ENCODE measurements around the gene SGK1. TPM values are rescaled to one million over a fixed set of nuclear protein-coding genes. Genes with fewer than 3 reads are reported as not detected.
"Not testable (repeated sequence)": the region's sequence is repeated elsewhere in the genome, so short reads cannot be mapped to it uniquely, and the experiment has no call there.

Gene SGK1
- total RNA-seq, 1 experiment from 2014 or later = 40.9 TPM

DNA sequence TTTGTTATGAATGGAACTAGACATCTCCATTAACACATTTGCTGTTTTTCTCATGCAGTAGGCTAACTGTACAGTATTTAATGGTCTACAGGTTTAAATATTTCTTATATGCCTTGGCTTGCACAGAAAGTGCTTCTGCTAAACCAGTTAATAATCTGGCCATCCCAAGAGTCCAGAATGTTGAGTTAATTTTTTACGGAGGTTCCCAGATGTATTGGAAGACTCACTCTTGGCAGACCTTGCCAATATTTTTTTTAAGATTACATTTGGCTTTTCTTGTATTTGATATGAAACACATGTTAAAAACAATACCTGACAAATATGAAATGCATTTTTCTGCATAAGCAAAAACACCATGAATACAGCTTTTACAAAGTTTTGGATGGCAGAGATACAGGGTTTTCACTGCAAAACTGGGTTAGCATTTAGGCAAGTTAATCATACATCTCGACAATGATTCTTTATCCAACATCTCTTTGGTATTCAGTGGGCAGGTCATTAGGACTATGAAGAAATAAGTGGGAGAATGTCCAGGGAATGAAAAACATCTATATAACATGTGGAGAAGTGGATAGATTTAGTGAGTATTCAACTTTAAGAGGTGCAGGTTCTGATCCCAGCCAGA is 94.0 kb downstream of the SGK1 start:
- no peak for DNase-seq (ENCODE audit: low read depth)

DNA sequence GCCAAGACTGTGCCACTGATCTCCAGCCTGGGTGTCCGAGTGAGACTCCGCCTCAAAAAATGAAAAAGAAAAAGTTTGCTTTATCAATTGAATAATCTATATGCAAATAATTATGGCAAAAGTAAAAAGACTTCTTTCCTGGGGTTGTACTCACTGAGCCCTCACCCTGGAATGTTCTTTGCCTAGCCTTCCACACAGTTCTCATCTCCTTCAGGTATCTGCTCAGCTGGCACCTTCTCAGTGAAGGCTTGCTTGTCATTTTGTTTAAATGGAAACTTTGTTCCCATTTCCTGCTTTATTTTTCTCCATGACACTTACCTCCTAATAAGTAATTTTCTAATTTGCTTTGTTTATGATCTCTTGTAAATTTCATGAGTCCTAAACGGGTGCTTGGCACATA is 96.7 kb downstream of the SGK1 start:
- DNase-seq (ENCODE audit: low read depth) = no peak

DNA sequence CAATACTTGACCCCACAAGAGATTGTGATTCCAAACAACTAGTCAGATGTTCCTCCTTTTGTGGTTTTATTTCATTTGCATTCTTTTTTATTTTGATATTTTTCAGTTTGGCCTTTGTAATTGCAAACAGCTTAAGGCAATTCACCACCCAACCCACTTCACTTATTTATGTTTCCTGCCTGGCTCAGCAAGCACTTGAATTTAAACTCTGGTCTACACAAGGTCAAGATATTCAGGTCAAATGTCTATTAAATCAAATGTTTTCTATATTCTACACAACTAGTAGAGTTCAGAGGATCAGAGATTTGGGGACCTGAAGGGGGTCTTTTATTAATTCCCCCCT is 100.1 kb downstream of the SGK1 start:
- no peak for DNase-seq (ENCODE audit: low read depth)

DNA sequence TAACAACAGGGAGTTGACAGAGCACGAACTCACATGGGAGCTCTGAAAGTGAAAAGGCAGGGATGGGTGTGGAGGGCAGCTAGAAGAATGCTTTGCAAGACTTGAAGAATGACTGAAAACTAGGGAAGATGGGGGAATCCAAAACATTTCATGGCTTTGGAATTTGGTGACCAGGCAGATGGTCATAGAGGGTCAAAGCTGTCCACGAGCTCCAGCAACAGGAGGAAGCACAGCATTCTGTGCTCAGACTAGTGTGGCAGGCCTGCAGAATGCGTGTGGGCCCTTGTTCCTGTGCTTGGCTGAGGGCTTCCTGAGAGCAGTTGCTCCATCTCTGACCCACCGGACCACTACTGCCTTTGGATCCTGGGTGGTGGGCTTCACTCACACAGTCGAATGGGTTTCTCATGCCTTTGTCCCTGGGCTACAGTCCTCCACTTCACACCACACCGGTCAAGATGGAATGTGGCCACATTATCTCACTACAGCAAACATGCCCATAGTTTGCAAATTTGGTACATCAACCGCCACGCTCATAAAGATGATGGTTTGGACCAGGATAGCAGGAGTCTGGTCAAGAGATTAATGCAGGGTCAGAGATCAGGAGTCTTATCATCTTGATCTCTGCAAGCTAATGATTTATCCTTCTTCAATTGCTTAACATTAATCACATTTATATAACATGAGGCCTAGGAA is 100.7 kb downstream of the SGK1 start:
- DNase-seq (ENCODE audit: low read depth) = no peak

DNA sequence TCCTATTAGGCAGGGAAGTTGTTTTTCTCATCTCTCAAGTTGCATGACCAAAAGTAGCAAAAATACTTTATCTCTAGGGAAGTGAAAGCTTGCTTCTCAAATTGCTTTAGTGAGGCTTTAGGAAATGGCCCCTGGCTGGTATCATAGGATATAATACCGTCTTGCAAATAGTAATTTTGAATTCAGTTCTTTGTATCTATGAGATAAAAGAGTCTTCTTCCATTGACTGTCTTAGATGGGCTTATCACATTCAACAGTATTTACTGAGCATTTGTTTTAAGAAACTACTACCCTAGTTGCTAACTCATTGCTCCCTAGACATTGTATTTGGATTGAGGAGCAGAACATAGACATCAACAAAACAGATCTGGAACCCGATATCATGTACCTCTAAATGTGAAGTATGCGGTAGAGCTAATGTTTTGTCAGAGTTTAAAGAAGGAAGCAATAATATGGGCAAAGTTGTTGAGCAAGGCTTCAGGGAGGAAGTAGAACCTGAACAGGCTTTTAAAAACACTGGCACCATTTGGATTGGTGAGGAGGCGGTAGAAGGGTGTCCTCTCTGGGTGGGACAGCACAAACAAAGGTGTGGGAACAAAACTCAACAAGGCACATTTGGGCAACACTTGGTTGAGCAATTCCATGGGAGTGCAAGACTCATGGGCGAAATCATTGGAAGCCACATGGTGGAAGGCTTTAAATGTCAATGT is 101.5 kb downstream of the SGK1 start:
- no peak for DNase-seq (ENCODE audit: low read depth)

DNA sequence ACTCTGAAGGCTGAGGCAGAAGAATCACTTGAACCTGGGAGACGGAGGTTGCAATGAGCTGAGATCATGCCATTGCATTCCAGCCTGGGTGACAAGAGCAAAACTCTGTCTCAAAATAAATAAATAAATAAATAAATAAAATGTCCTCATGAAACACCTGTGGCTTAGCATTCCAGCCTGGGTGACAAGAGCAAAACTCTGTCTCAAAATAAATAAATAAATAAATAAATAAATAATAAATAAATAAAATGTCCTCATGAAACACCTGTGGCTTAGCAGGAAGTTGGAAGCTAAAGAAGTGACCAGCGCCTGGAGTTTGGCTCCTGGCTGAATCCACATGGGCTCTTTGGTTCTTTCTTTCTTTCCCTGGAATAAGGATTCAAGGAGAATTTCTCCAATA is 104.5 kb downstream of the SGK1 start:
- not testable (repeated sequence) for DNase-seq (ENCODE audit: low read depth)

DNA sequence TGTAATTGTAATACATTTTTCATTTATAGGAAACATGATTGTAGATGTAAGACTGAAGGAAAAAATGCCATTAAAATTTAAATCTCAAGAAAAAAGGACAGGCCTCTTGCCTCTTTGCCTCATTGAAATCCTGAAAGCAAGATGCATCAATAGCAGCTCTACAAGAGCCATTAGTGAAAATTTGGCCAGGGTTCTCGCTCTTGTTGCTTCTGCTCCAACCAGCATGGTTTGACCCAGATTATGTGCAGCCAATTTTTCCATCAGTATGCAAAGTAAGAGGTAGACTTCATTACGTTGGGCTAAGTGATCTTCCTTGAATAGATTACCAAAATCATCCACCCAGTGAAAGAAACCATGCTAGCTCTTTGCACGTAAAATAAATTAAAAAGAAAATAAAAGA is 106.6 kb downstream of the SGK1 start:
- no peak for DNase-seq (ENCODE audit: low read depth)

DNA sequence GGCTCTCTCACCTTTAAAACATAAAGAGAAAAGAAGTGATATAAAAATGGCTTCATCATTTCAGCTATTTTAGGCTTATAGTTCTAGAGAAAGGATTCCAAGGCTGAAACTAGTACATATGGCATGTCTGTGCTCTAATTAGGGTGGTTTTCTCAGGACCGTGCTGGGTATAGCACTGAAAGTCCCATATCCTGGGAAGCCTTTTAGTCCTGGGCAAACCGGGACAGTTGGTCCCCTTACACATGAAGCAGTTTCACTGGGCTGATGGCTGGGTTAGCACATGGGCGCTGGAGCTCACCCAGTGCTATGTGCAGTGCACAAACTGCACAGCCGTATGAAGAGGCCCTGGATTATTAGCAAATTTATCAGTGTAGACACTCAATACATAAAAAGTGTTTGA is 110.5 kb downstream of the SGK1 start:
- no peak for DNase-seq (ENCODE audit: low read depth)

DNA sequence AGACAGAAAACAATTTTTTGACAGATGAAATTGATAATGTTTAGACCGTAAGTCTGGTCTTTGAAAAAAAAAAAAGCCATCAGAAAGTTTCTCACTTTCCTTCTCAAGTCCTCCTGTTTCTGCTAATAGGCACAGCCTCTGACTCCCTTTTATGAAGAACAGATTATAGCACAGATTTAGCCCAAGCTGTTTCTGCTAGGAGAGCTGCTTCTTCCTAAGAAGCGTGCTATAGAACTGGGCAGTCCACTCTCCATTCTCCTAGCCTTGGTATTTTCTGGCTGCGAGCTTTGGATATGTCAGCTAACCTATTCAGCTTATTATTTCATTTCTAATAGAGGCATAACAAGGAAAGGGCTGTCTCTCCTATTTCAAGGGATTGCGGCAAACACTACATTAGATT is 112.5 kb downstream of the SGK1 start:
- no peak for DNase-seq (ENCODE audit: low read depth)

DNA sequence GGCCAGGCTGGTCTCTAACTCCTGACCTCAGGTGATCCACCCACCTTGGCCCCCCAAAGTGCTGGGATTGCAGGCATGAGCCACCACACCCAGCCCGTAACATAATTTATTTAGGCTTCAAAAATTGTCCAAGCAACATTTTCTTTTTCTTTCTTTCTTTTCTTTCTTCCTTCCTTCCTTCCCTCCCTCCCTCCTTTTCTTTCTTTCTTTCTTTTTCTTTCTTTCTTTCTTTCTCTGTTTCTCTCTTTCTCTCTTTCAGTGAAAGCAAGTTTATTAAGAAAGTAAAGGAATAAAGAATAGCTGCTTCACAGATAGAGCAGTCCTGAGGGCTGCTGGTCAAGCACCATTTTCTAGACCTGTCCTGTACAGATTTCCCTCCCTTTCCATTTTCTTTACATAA is 113.2 kb downstream of the SGK1 start:
- not testable (repeated sequence) for DNase-seq (ENCODE audit: low read depth)

DNA sequence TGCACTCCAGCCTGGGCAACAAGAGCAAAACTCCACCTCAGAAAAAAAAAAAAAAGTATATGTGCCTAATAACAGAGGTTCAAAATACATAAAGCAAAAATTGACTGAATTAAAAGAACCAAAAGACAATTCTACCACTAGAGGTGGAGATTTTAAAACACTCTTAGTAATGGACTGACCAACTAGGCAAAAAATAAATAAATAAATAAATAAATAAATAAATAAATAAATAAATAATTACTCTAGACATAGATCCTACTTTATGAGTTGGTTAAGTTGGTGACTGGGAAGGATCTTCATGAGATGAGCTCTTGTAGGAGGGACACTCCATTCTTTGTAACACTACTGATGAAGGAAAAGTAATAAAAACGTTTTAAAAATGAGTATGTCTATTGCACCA is 113.9 kb downstream of the SGK1 start:
- DNase-seq (ENCODE audit: low read depth) = no peak

DNA sequence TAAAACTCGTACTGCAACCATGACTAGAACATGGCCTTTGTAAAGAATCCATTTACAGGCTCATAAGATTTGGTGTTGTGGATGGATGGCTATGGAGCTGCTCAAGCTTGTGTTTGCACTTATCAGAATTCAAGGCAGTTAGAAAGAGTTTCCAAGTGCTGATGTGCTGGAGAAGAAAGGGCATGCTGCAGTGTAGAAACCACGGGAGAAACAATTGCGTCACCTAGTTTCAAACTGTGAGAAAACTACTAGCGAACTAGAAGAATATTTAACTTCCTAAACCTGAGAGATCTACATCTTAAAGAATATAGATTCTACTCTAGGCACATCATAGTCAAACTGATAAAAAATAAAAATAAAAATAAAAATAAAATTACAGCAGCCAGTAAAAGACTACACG is 116.2 kb downstream of the SGK1 start:
- no peak for DNase-seq (ENCODE audit: low read depth)

DNA sequence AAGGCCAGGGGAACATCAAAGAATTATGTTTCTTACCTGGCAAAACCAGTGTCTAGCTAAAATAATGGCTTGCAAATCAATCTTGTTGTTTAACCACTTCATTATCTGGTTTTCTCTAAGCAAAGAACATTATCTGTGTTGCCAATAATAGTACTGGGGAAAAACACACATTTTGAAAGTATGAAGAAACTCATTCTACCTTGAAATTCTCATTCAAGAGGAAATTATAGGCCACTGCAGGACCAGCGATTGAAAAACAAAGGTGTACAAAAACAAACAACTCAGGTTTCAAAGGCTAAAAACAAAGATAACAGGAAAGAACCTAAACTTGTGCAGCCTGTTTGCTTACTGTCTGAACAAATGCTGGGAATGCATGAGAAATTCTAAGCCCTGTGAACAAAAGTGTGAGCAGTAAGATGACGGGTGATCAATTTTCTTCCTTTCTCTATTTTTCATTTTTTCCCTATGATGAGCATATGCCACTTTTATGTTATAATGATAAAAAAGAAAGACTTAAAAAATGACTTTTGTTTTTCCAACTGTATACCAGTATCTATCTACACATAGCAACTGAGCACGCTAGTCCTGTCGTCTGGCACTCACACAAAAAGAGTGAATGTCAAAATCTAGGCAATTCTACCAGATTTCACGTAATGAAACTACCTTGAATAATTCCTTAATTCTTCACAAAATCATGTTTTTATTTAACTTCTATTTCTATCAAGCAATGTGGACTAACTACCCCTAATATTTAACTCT is 117.9 kb downstream of the SGK1 start:
- DNase-seq (ENCODE audit: low read depth) = no peak

DNA sequence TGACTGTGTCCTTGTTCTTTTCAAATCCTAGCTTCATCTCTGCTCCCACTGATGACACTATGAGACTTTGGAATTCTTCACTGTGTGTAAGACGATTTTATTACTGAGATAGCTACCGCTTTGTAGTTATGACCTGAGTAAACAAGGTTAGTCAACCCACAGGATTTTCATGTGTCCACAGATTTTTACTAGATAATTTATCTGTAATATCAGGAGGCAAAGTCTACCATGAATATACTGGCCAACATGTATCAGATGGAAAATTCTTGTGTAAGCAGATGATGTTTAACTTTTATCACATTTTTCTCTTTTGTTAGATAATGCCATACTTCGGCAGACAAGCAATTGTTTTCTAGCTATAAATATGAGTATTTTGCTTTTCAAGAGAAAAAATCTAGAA is 119.8 kb downstream of the SGK1 start:
- DNase-seq (ENCODE audit: low read depth) = no peak

DNA sequence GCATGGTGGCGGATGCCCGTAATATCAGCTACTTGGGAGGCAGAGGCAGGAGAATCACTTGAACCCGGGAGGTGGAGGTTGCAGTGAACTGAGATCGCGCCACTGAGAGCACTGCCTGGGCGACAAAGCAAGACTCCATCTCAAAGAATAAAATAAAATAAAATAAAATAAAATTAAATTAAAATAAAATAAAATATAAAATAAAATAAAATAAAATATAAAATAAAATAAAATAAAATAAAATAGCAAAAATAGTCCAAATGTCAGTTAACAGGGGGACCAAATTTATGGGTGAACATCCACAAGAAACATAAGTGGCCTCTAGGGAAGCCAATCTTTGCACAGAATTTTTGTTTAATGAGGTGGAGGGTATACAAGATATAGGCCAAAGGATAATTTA is 120.2 kb downstream of the SGK1 start:
- not testable (repeated sequence) for DNase-seq (ENCODE audit: low read depth)

DNA sequence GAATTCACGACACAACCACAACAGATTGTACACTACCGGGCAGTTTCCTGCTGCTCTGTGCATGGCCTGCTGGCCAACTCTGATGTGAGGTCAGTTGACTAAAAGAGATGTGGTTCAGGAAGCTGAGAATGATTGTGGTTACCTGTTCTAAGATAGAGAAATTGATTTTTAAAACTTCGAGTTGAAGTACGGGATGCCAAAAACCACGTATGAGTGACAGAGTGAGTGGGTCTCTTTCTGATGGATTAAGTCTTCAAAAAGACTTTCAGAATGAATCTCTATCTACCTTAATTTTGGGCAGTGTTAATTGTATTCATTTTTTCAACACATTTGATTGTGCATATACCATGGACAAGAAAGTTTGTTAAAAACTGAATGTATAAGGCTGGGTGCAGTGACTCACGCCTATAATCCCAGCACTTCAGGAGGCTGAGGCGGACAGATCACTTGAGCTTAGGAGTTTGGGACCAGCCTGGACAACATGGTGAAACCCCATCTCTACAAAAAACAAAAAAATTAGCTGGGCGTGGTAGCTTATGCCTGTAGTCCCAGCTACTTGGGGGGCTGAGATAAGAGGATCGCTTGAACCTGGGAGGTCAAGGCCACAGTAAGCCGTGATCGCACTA is 121.2 kb downstream of the SGK1 start:
- no peak for DNase-seq (ENCODE audit: low read depth)

DNA sequence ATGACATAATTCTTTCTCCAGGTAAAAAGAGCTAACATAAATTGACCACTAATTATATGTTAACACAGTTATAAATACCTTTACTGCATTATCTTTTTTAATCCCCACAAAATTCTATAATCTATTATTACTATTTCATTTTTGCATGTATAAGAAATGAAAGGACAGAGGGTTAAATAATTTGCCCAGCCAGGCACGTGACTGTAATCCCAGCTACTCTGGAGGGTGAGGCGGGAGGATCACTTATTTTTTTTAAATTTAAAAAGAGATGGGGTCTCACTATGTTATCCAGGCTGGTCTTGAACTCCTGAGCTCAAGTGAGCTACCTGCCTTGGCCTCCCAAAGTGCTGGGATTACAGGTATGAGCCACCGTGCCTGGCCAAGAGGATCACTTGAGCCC is 121.9 kb downstream of the SGK1 start:
- DNase-seq (ENCODE audit: low read depth) = no peak

DNA sequence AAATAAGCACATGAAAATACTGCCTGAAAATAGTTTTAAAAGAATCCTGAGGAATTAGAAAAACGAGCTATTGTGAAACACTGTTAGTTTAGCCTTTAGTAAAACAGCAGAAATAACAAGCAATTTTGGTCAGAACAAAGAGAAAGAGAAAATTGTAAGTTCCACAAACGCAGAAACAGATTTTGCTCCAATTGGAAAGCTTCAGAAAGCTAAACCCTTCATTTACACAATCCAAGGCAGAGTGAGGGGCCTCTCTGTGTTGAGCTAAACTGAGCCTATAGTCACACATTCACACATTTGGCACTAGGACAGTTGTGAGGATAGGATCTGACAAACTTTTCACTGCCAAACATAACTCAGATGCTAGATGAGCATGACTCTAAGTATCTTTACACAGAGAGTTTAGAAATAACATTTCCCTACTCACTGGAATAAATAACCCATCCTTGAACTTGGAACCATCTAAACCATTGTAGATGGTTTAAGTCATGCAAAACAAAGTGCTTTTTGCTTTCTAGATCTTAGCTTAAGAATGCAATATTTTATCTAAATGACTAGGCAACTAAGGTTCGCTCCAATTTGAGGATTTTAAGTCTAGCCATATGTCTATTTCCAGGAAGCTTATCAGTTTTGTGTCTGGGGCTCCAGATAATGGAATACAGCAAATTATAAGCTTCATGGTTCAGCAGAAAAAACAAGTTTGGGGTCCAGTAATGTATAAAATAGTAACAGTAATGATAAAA is 122.6 kb downstream of the SGK1 start:
- DNase-seq (ENCODE audit: low read depth) = no peak

DNA sequence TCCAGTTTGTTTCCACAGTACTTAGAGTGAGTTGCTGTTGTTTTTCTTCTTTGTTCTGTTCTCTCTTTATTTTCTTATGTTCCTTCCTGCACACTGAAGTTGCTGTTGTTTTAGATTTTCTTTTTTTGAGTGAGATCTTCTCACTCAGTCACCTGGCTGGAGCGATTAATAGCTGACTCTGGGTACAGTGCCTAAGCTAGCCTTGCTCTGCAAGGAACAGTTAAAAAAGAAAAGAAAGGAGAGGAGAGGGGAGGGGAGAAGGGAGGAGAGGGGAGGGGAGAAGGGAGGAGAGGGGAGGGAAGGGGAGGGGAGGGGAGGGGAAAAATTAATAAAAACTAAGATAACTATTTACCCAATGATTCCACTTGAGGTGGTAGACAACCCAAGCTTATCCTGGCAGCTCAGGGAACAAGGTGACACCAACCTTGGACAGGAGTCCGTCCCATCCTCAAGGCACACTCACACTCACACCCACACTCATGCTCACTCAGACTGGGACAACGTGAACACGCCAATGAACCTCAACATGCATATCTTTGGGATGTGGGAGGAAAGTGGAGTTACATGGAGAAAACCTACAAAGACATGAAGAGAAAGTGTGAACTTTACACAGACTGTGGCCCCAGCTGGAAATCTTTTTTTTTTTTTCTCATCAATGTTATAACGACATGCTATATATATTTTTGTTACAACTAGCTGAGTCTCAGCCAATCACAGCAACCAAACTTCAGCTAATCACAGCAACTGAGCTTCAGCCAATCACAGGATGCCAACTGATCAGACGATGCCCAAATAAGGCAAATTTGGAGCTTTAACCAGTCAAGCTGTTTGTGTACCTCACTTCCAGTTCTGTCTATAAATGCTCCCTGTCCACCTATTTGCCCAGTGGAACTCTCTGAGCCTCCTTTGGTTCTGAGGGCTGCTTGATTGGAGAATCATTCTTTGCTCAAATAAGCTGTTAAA is 124.1 kb downstream of the SGK1 start:
- no peak for DNase-seq (ENCODE audit: low read depth)

DNA sequence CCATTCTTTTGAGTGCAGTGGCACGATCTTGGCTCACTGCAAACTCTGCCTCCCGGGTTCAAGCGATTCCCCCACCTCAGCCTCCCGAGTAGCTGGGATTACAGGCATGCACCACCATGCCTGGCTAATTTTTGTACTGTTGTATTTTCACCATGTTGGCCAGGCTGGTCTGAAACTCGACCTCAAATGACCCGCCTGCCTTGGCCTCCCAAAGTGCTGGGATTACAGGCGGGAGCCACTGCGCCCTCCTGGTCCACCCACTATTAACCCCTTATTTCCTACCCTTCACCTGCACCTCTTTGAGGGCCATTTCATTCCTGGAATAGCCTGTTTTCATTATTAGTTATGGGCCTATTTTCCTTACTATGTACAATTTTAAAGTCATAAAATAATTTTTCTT is 125.3 kb downstream of the SGK1 start:
- DNase-seq (ENCODE audit: low read depth) = not testable (repeated sequence)

Measured in Daoy (cell line).